HG02870 (cell line): Measurements from ENCODE around the gene CEP20.

Source experiments
- ATAC-seq: cut with Tn5 transposase; IDR thresholded peaks from one replicate; pipeline ENCODE4 v1.9.1; 2021; ENCODE audit warnings: mild to moderate bottlenecking, moderate library complexity; ENCODE audit not compliant: unreplicated experiment

Gene CEP20

GRCh38 chr16:15898654-15899053, 10.3 kb upstream of the CEP20 start:
- ATAC-seq, result no peak

GRCh38 chr16:15897834-15898254, 9.4 kb upstream of the CEP20 start:
- ATAC-seq, result peak; percentile 69

- ATAC-seq, result no peak
Observed at GRCh38 chr16:15897121-15897780, 8.8 kb upstream of the CEP20 start.

- ATAC-seq, result no peak
Observed at GRCh38 chr16:15894571-15895374, 6.4 kb upstream of the CEP20 start.

- no peak for ATAC-seq
Observed at GRCh38 chr16:15891508-15891907, 3.1 kb upstream of the CEP20 start.

GRCh38 chr16:15887283-15887682, 1.1 kb downstream of the CEP20 start:
- no peak for ATAC-seq

- no peak for ATAC-seq
Observed at GRCh38 chr16:15886078-15886477, 2.3 kb downstream of the CEP20 start.

GRCh38 chr16:15885560-15886001, 2.8 kb downstream of the CEP20 start:
- ATAC-seq, result no peak

GRCh38 chr16:15882563-15882962, 5.8 kb downstream of the CEP20 start:
- no peak for ATAC-seq

GRCh38 chr16:15881794-15882379, 6.5 kb downstream of the CEP20 start:
- no peak for ATAC-seq

- ATAC-seq, result no peak
Observed at GRCh38 chr16:15880434-15881308, 7.7 kb downstream of the CEP20 start.

GRCh38 chr16:15879255-15879811, 9.1 kb downstream of the CEP20 start:
- ATAC-seq, result no peak

GRCh38 chr16:15876503-15876902, 11.9 kb downstream of the CEP20 start:
- ATAC-seq, result no peak

GRCh38 chr16:15874745-15875314, 13.6 kb downstream of the CEP20 start:
- no peak for ATAC-seq

- no peak for ATAC-seq
Observed at GRCh38 chr16:15873737-15874136, 14.7 kb downstream of the CEP20 start.

GRCh38 chr16:15873301-15873700, 15.1 kb downstream of the CEP20 start:
- ATAC-seq, result no peak

- ATAC-seq, result no peak
Observed at GRCh38 chr16:15870011-15870410, 18.4 kb downstream of the CEP20 start.

GRCh38 chr16:15866451-15866850, 22.0 kb downstream of the CEP20 start:
- no peak for ATAC-seq

- ATAC-seq, result no peak
Observed at GRCh38 chr16:15865742-15866141, 22.7 kb downstream of the CEP20 start.

GRCh38 chr16:15864939-15865338, 23.5 kb downstream of the CEP20 start:
- no peak for ATAC-seq
